AG04450 (cell line): ENCODE results near the gene SURF1. TPM values are rescaled to one million over a fixed set of nuclear protein-coding genes. Genes with fewer than 3 reads are reported as not detected.

ENCODE experiments used
- CTCF ChIA-PET: fragments of 300-600, 350-600 bp; formaldehyde crosslinking; extraction: SDS; loops from one replicate; lab custom pipeline; 2022; ENCODE audit warnings: antibody characterized with exemption, inconsistent platforms; lab: Charles Lee
- POLR2A ChIA-PET: fragments of 350-600 bp; formaldehyde crosslinking; extraction: SDS; loops from one replicate; lab custom pipeline; 2021; ENCODE audit warnings: antibody characterized with exemption, inconsistent platforms; lab: Yijun Ruan, JAX
- DNase-seq: peaks from one replicate; pipeline ENCODE4 v3.0.0-alpha.2; 2011; ENCODE audit warnings: low read depth, low spot score
- H3K27ac ChIP-seq: one replicate; pipeline ENCODE4 v1.5.1; 2012; ENCODE audit warnings: low read depth, low read length, control low read depth
- H3K27me3 ChIP-seq: one replicate; pipeline ENCODE4 v1.6.0; 2012; ENCODE audit warnings: low read length; ENCODE audit not compliant: control insufficient read depth, insufficient read depth
- H3K4me3 ChIP-seq: 2 replicates; pipeline ENCODE4 v1.5.1; 2011; ENCODE audit warnings: mild to moderate bottlenecking, low read depth, low read length, control low read depth
- H3K9me3 ChIP-seq: 2 replicates; pipeline ENCODE4 v1.5.1; 2012; ENCODE audit warnings: low read length; ENCODE audit not compliant: control insufficient read depth, insufficient read depth
- CTCF ChIP-seq: IDR thresholded peaks from 2 replicates; pipeline ENCODE4 v1.5.1; 2011; ENCODE audit warnings: low read depth, low read length, control low read depth, inconsistent platforms
- polyA plus RNA-seq: library from polyadenylated mRNA; depleted of rRNA; stranded (reverse); fragments of >200 nt; gene quantifications from 2 replicates; pipeline ENCODE4 v1.2.3, GENCODE V29; 2011

The SURF1 gene
- polyA plus RNA-seq, 1 experiment, result 28.2 TPM

GRCh38 chr9:133390713-133391112 is 34.4 kb upstream of the SURF1 start:
- ChIA-PET POLR2A (no interaction called here), CTCF (interaction anchor here (0.7 kb wide), 1 partner anchor 26 kb away, joined by 4 read pairs; no protein-coding TSS in a partner anchor)
- H3K27me3 ChIP-seq, result peaks cover 5% of the 10 kb centered on the region
- TF ChIP-seq CTCF, result no peak
- DNase-seq, result no peak
- H3K27ac ChIP-seq, result no peak overlapping the region
- H3K4me3 ChIP-seq, result no peak overlapping the region
- H3K9me3 ChIP-seq, result no peaks in the 10 kb centered on the region

- H3K27ac ChIP-seq, result no peak overlapping the region
- no peak for TF ChIP-seq CTCF
- POLR2A ChIA-PET, result no interaction called here
Measured at GRCh38 chr9:133389562-133389961, 33.3 kb upstream of the SURF1 start.

GRCh38 chr9:133389025-133389557 is 32.8 kb upstream of the SURF1 start:
- DNase-seq, result no peak
- POLR2A ChIA-PET, result no interaction called here
- CTCF ChIA-PET, result no interaction called here
- H3K27me3 ChIP-seq, result peaks cover 5% of the 10 kb centered on the region
- H3K27ac ChIP-seq, result no peak overlapping the region
- H3K4me3 ChIP-seq, result no peak overlapping the region
- H3K9me3 ChIP-seq, result no peaks in the 10 kb centered on the region
- TF ChIP-seq CTCF, result no peak

More at GRCh38 chr9:133389562-133389961, 33.3 kb upstream of the SURF1 start:
- H3K9me3 ChIP-seq, result no peaks in the 10 kb centered on the region
- CTCF ChIA-PET, result no interaction called here
- no peak overlapping the region for H3K4me3 ChIP-seq
- H3K27me3 ChIP-seq, result peaks cover 5% of the 10 kb centered on the region
- DNase-seq, result no peak

- CTCF ChIA-PET, result no interaction called here
- no peak overlapping the region for H3K27ac ChIP-seq
- POLR2A ChIA-PET, result no interaction called here
Measured at GRCh38 chr9:133387680-133388079, 31.4 kb upstream of the SURF1 start.

More at GRCh38 chr9:133387680-133388079, 31.4 kb upstream of the SURF1 start:
- no peak for DNase-seq
- peaks cover 3% of the 10 kb centered on the region for H3K27me3 ChIP-seq
- no peak overlapping the region for H3K4me3 ChIP-seq
- H3K9me3 ChIP-seq, result no peaks in the 10 kb centered on the region
- no peak for TF ChIP-seq CTCF
